Ascending aorta (tissue), 2 donors: ENCODE measurements around the gene RAB11FIP4. TPM values are rescaled to one million over a fixed set of nuclear protein-coding genes. Genes with fewer than 3 reads are reported as not detected.

Source experiments
- DNase-seq, 2 donors: peaks; one replicate each; pipeline ENCODE4 v3.0.0-alpha.2; 2019; ENCODE audit warnings: low spot score in 2 of 2
- H3K27ac ChIP-seq, 2 donors: fragments of 200-600 bp; sonication (generic); one replicate each; pipeline ENCODE4 v1.5.1; 2016 to 2017; ENCODE audit warnings: mild to moderate bottlenecking in 1 of 2
- H3K27me3 ChIP-seq: fragments of 200-600 bp; sonication (generic); one replicate; pipeline ENCODE4 v1.5.1; 2017
- H3K36me3 ChIP-seq, 2 donors: fragments of 200-600 bp; sonication (generic); one replicate each; pipeline ENCODE4 v1.5.1; 2016
- H3K4me1 ChIP-seq, 2 donors: fragments of 200-600 bp; sonication (generic); one replicate each; pipeline ENCODE4 v1.5.1; 2016 to 2017; ENCODE audit warnings: mild to moderate bottlenecking in 1 of 2
- H3K4me3 ChIP-seq, 2 donors: fragments of 200-600 bp; sonication (generic); one replicate each; pipeline ENCODE4 v1.5.1; 2016 to 2017; ENCODE audit warnings: mild to moderate bottlenecking in 1 of 2
- H3K9me3 ChIP-seq, 2 donors: fragments of 200-600 bp; sonication (generic); one replicate each; pipeline ENCODE4 v1.5.1; 2016
- CTCF ChIP-seq, 3 experiments: fragments of 200-600 bp in 2 of 3; fragments of 450-650 bp in 1 of 3; sonication (generic) in 2 of 3; IDR thresholded peaks; one replicate each; pipeline ENCODE4 v1.5.1; 2016 to 2019; ENCODE audit warnings: antibody characterized with exemption in 3 of 3, mild to moderate bottlenecking in 1 of 3, moderate library complexity in 1 of 3
- intact Hi-C: fragments of 100-400 bp; cut with DNase I; formaldehyde crosslinking; loops from one replicate; pipeline ENCODE4 v1.15.1; 2023
- total RNA-seq: library from RNA; depleted of rRNA; stranded (reverse); fragments of >200 nt; gene quantifications from one replicate; pipeline ENCODE4 v1.1.0, GENCODE V29; 2016

RAB11FIP4 gene
- total RNA-seq, 1 donor from 2014 or later = 0.85 TPM

GRCh38 chr17:31517524-31517923 is 126.0 kb downstream of the RAB11FIP4 start:
- Histone ChIP-seq H3K4me3 (no peak overlapping the region), H3K27ac (no peak overlapping the region), H3K27me3 (no peaks in the 10 kb centered on the region), H3K4me1 (no peaks in the 10 kb centered on the region), H3K36me3 (no peaks in the 10 kb centered on the region), H3K9me3 (no peaks in the 10 kb centered on the region)
- no peak for DNase-seq
- peak in 1 of 3 experiments; percentile 38 for TF ChIP-seq CTCF (IDR thresholded peaks at IDR 0.05)
- intact Hi-C loops = no loop called here

GRCh38 chr17:31518478-31518877 is 127.0 kb downstream of the RAB11FIP4 start:
- no peak overlapping the region for H3K27ac ChIP-seq
- TF ChIP-seq CTCF (IDR thresholded peaks at IDR 0.05) = no peak
- DNase-seq = no peak
- intact Hi-C loops = no loop called here
- no peaks in the 10 kb centered on the region for H3K9me3 ChIP-seq
- H3K4me3 ChIP-seq = no peak overlapping the region
- H3K27me3 ChIP-seq = no peaks in the 10 kb centered on the region
- H3K4me1 ChIP-seq = no peaks in the 10 kb centered on the region
- no peaks in the 10 kb centered on the region for H3K36me3 ChIP-seq

DNA sequence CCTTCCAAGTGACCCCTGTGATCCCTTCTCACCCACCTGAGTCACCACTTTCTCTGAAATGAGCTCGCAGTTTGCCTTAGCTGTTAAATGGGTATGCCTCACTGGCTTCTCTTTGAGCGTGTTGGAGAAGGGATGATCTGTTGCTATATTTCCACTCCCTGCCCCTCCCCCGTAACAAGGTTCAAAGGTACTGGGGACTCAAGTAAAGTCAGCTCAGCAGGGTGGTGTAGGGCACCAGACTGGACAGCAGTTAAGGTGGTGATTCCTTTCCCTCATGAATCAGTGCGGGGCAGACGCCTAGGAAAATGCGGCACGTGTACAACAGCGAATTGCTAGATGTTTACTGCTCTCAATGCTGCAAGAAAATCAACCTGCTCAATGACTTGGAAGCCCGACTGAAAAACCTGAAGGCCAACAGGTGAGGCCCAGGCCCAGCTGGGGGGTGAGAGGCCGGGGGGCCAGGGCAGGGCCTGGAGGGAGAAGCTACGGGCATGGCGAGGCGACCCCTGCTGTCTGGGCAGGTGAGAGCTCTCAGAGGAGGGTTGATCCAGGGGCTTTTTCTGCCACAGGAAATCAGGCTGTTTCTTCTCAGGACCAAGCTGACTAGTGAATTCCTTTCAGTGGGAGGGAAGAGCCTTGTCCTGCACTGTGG is 130.3 kb downstream of the RAB11FIP4 start:
- intact Hi-C loops = no loop called here
- peaks cover 0 to 3% of the 10 kb centered on the region in 2 donors for H3K4me1 ChIP-seq

DNA sequence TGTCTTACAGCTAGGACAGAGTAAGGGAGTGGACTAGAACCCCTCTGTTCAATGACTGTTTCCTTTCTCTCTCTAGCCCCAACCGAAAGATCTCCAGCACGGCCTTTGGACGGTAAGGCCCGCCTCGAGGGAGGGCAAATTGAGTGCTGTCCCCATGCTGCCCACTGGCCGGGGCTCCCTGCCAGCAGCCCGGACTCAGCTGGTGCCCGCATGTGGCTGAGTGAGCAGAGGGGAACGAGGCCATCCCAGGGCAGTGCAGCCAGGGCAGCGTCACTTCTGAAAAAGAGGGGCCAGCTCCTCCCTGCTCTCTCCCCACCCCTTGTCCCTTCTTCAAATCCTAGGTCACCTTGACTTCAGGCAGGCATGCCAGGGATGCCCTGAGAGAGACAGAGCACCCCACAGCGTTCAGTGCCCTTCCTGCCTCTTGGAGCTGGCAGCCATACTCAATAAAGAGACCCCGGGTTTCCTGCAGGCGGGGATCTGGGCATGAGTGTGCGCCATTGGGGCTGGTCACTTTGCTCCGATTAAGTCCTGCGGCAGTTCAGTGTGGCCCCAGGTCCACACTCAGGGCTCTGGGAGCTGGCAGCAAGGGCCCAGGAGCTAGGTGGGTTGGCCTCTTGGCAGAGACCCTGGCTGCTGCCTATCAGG is 130.9 kb downstream of the RAB11FIP4 start:
- intact Hi-C loops = no loop called here
- DNase-seq = no peak

More for the DNA sequence above, 130.3 kb downstream of the RAB11FIP4 start:
- Histone ChIP-seq H3K9me3 (no peaks in the 10 kb centered on the region), H3K36me3 (no peaks in the 10 kb centered on the region), H3K27ac (no peak overlapping the region), H3K4me3 (no peak overlapping the region), H3K27me3 (no peaks in the 10 kb centered on the region)
- no peak for TF ChIP-seq CTCF (IDR thresholded peaks at IDR 0.05)
- DNase-seq = no peak

DNA sequence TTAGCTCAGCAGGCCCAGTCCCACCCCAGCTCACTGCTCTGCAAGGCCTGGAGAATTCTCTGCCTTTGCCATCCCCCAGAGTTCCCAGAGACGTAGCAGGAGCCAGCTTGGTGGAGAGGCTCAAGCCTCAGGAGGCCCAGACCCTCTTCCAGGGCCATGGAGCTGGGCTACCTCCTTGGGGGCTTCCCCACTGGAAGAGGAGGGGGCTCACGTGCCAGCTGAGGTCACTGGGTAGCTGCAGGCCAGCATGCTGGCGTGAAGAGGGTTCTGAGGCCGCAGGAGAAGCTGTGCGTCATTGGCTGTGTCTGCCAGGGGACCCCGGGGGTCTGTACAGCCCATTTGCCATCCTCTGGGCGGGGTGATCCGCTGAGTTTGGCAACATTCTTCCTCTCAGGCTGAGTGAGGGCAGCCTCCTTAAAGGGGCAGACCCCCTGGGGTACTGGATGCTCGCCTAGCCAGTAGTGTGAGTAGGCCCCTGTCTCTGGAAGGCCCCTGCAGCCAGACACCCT is 131.6 kb downstream of the RAB11FIP4 start:
- H3K4me1 ChIP-seq = peaks cover 0 to 4% of the 10 kb centered on the region in 2 donors
- no peak for TF ChIP-seq CTCF (IDR thresholded peaks at IDR 0.05)
- no peaks in the 10 kb centered on the region for H3K36me3 ChIP-seq
- no peak overlapping the region for H3K27ac ChIP-seq
- H3K27me3 ChIP-seq = no peaks in the 10 kb centered on the region
- no peak overlapping the region for H3K4me3 ChIP-seq
- intact Hi-C loops = no loop called here
- no peak for DNase-seq
- H3K9me3 ChIP-seq = no peaks in the 10 kb centered on the region

More for the DNA sequence above, 130.9 kb downstream of the RAB11FIP4 start:
- no peak overlapping the region for H3K27ac ChIP-seq
- H3K27me3 ChIP-seq = no peaks in the 10 kb centered on the region
- H3K4me3 ChIP-seq = no peak overlapping the region
- no peaks in the 10 kb centered on the region for H3K9me3 ChIP-seq
- TF ChIP-seq CTCF (IDR thresholded peaks at IDR 0.05) = no peak
- no peaks in the 10 kb centered on the region for H3K36me3 ChIP-seq
- peaks cover 0 to 3% of the 10 kb centered on the region in 2 donors for H3K4me1 ChIP-seq
